Mesothelial cell of epicardium (in vitro differentiated cells): Measurements from ENCODE around the gene CD209. TPM values are rescaled to one million over a fixed set of nuclear protein-coding genes. Genes with fewer than 3 reads are reported as not detected.

Source experiments
- DNase-seq, 2 experiments: peaks; one replicate each; pipeline ENCODE4 v3.0.0; 2021; ENCODE audit warnings: low spot score in 2 of 2; ENCODE audit not compliant: unreplicated experiment in 2 of 2
- H3K27ac Mint-ChIP-seq: 2 replicates; pipeline ENCODE4 v1.8.0; 2021; ENCODE audit warnings: mixed read lengths
- H3K27me3 Mint-ChIP-seq: 2 replicates; pipeline ENCODE4 v1.8.0; 2021; ENCODE audit warnings: low read depth, mixed read lengths
- H3K36me3 Mint-ChIP-seq: 2 replicates; pipeline ENCODE4 v1.8.0; 2021; ENCODE audit warnings: mixed read lengths
- H3K4me1 Mint-ChIP-seq: 2 replicates; pipeline ENCODE4 v1.8.0; 2021; ENCODE audit warnings: mixed read lengths
- H3K4me3 Mint-ChIP-seq: 2 replicates; pipeline ENCODE4 v1.8.0; 2021; ENCODE audit warnings: mild to moderate bottlenecking, moderate library complexity, mixed read lengths
- H3K9me3 Mint-ChIP-seq: 2 replicates; pipeline ENCODE4 v1.8.0; 2021; ENCODE audit warnings: mixed read lengths
- total RNA-seq: library from RNA; stranded (reverse); gene quantifications from 3 replicates; pipeline ENCODE4 v1.2.1, GENCODE V29; 2021
- TF ChIP-seq, protein P1 (sequence below): fragments of 200-600 bp; sonication (generic); IDR thresholded peaks from one replicate; pipeline ENCODE4 v1.5.0; 2021; ENCODE audit warnings: antibody characterized with exemption; ENCODE audit not compliant: unreplicated experiment

CD209 gene
- total RNA-seq, 1 donor from 2014 or later, result not detected

GRCh38 chr19:7734220-7735203, 12.8 kb downstream of the CD209 start:
- DNase-seq, result no peak
- Mint-ChIP-seq H3K27ac (no peak overlapping the region), H3K4me3 (no peak overlapping the region), H3K27me3 (peaks cover 83% of the 10 kb centered on the region), H3K9me3 (no peaks in the 10 kb centered on the region), H3K4me1 (no peaks in the 10 kb centered on the region), H3K36me3 (no peaks in the 10 kb centered on the region)
- TF ChIP-seq, protein P1, sequence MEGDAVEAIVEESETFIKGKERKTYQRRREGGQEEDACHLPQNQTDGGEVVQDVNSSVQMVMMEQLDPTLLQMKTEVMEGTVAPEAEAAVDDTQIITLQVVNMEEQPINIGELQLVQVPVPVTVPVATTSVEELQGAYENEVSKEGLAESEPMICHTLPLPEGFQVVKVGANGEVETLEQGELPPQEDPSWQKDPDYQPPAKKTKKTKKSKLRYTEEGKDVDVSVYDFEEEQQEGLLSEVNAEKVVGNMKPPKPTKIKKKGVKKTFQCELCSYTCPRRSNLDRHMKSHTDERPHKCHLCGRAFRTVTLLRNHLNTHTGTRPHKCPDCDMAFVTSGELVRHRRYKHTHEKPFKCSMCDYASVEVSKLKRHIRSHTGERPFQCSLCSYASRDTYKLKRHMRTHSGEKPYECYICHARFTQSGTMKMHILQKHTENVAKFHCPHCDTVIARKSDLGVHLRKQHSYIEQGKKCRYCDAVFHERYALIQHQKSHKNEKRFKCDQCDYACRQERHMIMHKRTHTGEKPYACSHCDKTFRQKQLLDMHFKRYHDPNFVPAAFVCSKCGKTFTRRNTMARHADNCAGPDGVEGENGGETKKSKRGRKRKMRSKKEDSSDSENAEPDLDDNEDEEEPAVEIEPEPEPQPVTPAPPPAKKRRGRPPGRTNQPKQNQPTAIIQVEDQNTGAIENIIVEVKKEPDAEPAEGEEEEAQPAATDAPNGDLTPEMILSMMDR, result no peak

GRCh38 chr19:7733376-7733775, 14.0 kb downstream of the CD209 start:
- H3K27me3 Mint-ChIP-seq, result peaks cover 85% of the 10 kb centered on the region
- no peak overlapping the region for H3K27ac Mint-ChIP-seq
- no peaks in the 10 kb centered on the region for H3K9me3 Mint-ChIP-seq
- H3K36me3 Mint-ChIP-seq, result no peaks in the 10 kb centered on the region
- H3K4me1 Mint-ChIP-seq, result no peaks in the 10 kb centered on the region
- H3K4me3 Mint-ChIP-seq, result no peak overlapping the region
- TF ChIP-seq, protein P1, result no peak
- DNase-seq, result no peak

- no peaks in the 10 kb centered on the region for H3K4me1 Mint-ChIP-seq
- peaks cover 87% of the 10 kb centered on the region for H3K27me3 Mint-ChIP-seq
- no peak for DNase-seq
- TF ChIP-seq, protein P1, result no peak
- no peaks in the 10 kb centered on the region for H3K36me3 Mint-ChIP-seq
- no peak within 1 kb of the TSS for H3K4me3 Mint-ChIP-seq
- no peak within 1 kb of the TSS for H3K27ac Mint-ChIP-seq
- no peaks in the 10 kb centered on the region for H3K9me3 Mint-ChIP-seq
These were observed 15.3 kb downstream of the CD209 start, which contains the start of gene CLEC4G for GRCh38 chr19:7732045-7732444. Gene CLEC4G (minus strand): TSS chr19:7732110. CDS start chr19:7732102, 8 bp downstream.

DNA sequence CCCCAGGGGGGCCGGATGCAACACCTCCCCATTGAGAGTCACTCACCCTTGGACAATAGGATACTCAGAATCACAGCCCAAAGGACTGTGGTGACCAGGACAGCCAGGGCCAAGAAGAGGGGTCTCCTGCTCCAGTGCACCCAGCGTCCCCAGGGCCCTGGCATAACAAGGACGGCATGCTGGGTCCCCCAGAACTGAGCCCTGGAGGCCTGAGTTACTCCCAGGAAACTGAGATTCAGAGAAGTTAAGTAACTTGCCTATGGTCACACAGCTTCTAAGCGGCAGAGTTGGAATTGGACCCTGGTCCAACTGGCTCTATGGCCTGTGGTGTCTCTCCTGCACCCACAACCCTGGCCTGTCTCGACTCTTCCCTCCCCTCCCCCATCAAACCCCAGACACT, 15.7 kb downstream of the CD209 start:
- no peaks in the 10 kb centered on the region for H3K36me3 Mint-ChIP-seq

GRCh38 chr19:7731218-7731595, 16.1 kb downstream of the CD209 start:
- TF ChIP-seq, protein P1, result no peak
- Mint-ChIP-seq H3K27ac (no peak overlapping the region), H3K4me3 (no peak overlapping the region), H3K36me3 (no peaks in the 10 kb centered on the region), H3K9me3 (no peaks in the 10 kb centered on the region), H3K4me1 (no peaks in the 10 kb centered on the region), H3K27me3 (peaks cover 86% of the 10 kb centered on the region)
- DNase-seq, result no peak

More for the DNA sequence above, 15.7 kb downstream of the CD209 start:
- TF ChIP-seq, protein P1, result no peak
- Mint-ChIP-seq H3K27ac (no peak overlapping the region), H3K9me3 (no peaks in the 10 kb centered on the region), H3K27me3 (peaks cover 87% of the 10 kb centered on the region), H3K4me1 (no peaks in the 10 kb centered on the region), H3K4me3 (no peak overlapping the region)
- no peak for DNase-seq
